ENCODE measurements around the gene TIMM50. TPM values are rescaled to one million over a fixed set of nuclear protein-coding genes. Genes with fewer than 3 reads are reported as not detected.

TIMM50 gene
- total RNA-seq, 1 experiment from 2014 or later: 97.2 TPM

GRCh38 chr19:39465956-39466747, 14.5 kb upstream of the TIMM50 start:
- intact Hi-C loops (cut with micrococcal nuclease): no loop called here
- H3K27ac ChIP-seq (ENCODE audit: low read length): no peak overlapping the region
- H3K36me3 ChIP-seq (ENCODE audit: low read depth, low read length): peaks cover 42% of the 10 kb centered on the region; the same call in 1 of the 2 replicates
- no peaks in the 10 kb centered on the region for H3K9me3 ChIP-seq (ENCODE audit: low read length)
- no peaks in the 10 kb centered on the region for H3K79me2 ChIP-seq (ENCODE audit: low read length)
- H4K20me1 ChIP-seq (ENCODE audit: low read length): no peaks in the 10 kb centered on the region
- H2AFZ ChIP-seq (ENCODE audit: low read length): no peak overlapping the region
- DNase-seq (no peak), ATAC-seq (no peak)
- no peaks in the 10 kb centered on the region for H3K27me3 ChIP-seq (ENCODE audit: low read length)
- ChIA-PET POLR2A (ENCODE audit: unreplicated experiment) (no interaction called here), CTCF (no interaction called here)
- H3K4me2 ChIP-seq (ENCODE audit: low read length): no peak overlapping the region
- TF ChIP-seq EZH2phosphoT487 (IDR thresholded peaks at IDR 0.05; ENCODE audit: borderline replicate concordance, low read length) (no peak), EZH2 (IDR thresholded peaks at IDR 0.05; ENCODE audit: low read length, unreplicated experiment) (no peak), CTCF (conservative IDR thresholded peaks at IDR 0.05; ENCODE audit: low read depth, low read length) (no peak)
- no peaks in the 10 kb centered on the region for H3K9me2 ChIP-seq (replicated peaks; ENCODE audit: low read length)
- H3F3A ChIP-seq (ENCODE audit: low read length, unreplicated experiment): no peaks in the 10 kb centered on the region
- no TSS peak for BruUV-seq (replicated peaks)
- no peaks in the 10 kb centered on the region for H3K4me1 ChIP-seq (ENCODE audit: insufficient read depth, low read length)
- H3K4me3 ChIP-seq (ENCODE audit: low read length): no peak overlapping the region
- H3K9ac ChIP-seq (ENCODE audit: low read length): no peak overlapping the region

- H3K27me3 ChIP-seq (ENCODE audit: low read length): no peaks in the 10 kb centered on the region
- no peaks in the 10 kb centered on the region for H3K4me1 ChIP-seq (ENCODE audit: insufficient read depth, low read length)
- intact Hi-C loops (cut with micrococcal nuclease): no loop called here
- ATAC-seq: no peak
- ChIA-PET POLR2A (ENCODE audit: unreplicated experiment) (no interaction called here), CTCF (no interaction called here)
- no peaks in the 10 kb centered on the region for H4K20me1 ChIP-seq (ENCODE audit: low read length)
- H3K36me3 ChIP-seq (ENCODE audit: low read depth, low read length): peaks cover 45% of the 10 kb centered on the region; the same call in 1 of the 2 replicates
- BruUV-seq (replicated peaks): no TSS peak
- H3K9ac ChIP-seq (ENCODE audit: low read length): no peak overlapping the region
- H2AFZ ChIP-seq (ENCODE audit: low read length): no peak overlapping the region
- no peaks in the 10 kb centered on the region for H3K79me2 ChIP-seq (ENCODE audit: low read length)
- H3F3A ChIP-seq (ENCODE audit: low read length, unreplicated experiment): no peaks in the 10 kb centered on the region
- H3K4me2 ChIP-seq (ENCODE audit: low read length): no peak overlapping the region
- no peak overlapping the region for H3K27ac ChIP-seq (ENCODE audit: low read length)
- no peaks in the 10 kb centered on the region for H3K9me3 ChIP-seq (ENCODE audit: low read length)
- no peak for TF ChIP-seq EZH2 (IDR thresholded peaks at IDR 0.05; ENCODE audit: low read length, unreplicated experiment)
- TF ChIP-seq EZH2phosphoT487 (IDR thresholded peaks at IDR 0.05; ENCODE audit: borderline replicate concordance, low read length): no peak
- no peak for TF ChIP-seq CTCF (conservative IDR thresholded peaks at IDR 0.05; ENCODE audit: low read depth, low read length)
- H3K9me2 ChIP-seq (replicated peaks; ENCODE audit: low read length): no peaks in the 10 kb centered on the region
- no peak for DNase-seq
- no peak overlapping the region for H3K4me3 ChIP-seq (ENCODE audit: low read length)
Measured at GRCh38 chr19:39467941-39468340, 12.7 kb upstream of the TIMM50 start.

- no peaks in the 10 kb centered on the region for H3K27me3 ChIP-seq (ENCODE audit: low read length)
- H3K9ac ChIP-seq (ENCODE audit: low read length): no peak overlapping the region
- no peak for TF ChIP-seq EZH2phosphoT487 (IDR thresholded peaks at IDR 0.05; ENCODE audit: borderline replicate concordance, low read length)
- TF ChIP-seq CTCF (conservative IDR thresholded peaks at IDR 0.05; ENCODE audit: low read depth, low read length): no peak
- no peak for TF ChIP-seq EZH2 (IDR thresholded peaks at IDR 0.05; ENCODE audit: low read length, unreplicated experiment)
- H3K9me2 ChIP-seq (replicated peaks; ENCODE audit: low read length): no peaks in the 10 kb centered on the region
- BruUV-seq (replicated peaks): no TSS peak
- no peaks in the 10 kb centered on the region for H4K20me1 ChIP-seq (ENCODE audit: low read length)
- DNase-seq (no peak), ATAC-seq (no peak)
- no peak overlapping the region for H3K4me3 ChIP-seq (ENCODE audit: low read length)
- H3K36me3 ChIP-seq (ENCODE audit: low read depth, low read length): peaks cover 40% of the 10 kb centered on the region; the same call in 1 of the 2 replicates
- ChIA-PET CTCF (no interaction called here), POLR2A (ENCODE audit: unreplicated experiment) (no interaction called here)
- no peaks in the 10 kb centered on the region for H3K9me3 ChIP-seq (ENCODE audit: low read length)
- H3K79me2 ChIP-seq (ENCODE audit: low read length): no peaks in the 10 kb centered on the region
- H2AFZ ChIP-seq (ENCODE audit: low read length): no peak overlapping the region
- no peak overlapping the region for H3K27ac ChIP-seq (ENCODE audit: low read length)
- intact Hi-C loops (cut with micrococcal nuclease): no loop called here
- H3F3A ChIP-seq (ENCODE audit: low read length, unreplicated experiment): no peaks in the 10 kb centered on the region
- H3K4me1 ChIP-seq (ENCODE audit: insufficient read depth, low read length): no peaks in the 10 kb centered on the region
- no peak overlapping the region for H3K4me2 ChIP-seq (ENCODE audit: low read length)
Measured at GRCh38 chr19:39469036-39469435, 11.6 kb upstream of the TIMM50 start.
